ENCODE measurements around the gene FEM1B.

FEM1B gene

DNA sequence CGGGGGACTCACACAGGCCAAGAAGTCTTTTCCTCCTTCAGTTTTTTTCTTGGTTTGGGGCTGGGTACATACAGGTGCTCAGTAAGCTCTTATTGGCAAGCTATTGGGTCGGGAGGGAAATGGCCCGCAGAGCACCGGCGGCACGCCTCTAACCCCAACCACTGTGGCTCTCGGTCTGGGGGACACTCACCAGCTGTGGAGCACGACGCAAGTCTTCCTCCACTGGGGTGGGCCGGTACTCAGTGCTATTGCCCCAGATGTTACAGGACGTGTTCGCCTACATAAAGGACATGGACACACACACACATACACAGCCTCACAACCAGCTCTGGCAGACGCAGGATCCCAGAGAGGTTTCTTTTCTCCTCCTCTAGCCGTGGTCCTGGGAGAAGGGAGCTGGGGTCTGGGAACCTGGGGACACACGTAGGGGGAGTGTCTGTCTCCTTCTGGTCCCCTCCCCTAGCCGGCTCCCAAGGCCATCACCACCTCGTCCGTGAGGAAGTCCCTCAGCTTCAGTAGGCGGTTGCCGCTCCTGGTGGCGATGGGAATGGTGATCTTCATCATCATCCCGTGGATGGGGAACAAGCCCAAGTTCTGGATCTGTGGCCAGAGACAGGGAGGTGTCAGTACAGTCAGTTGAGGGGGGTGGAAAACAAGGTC is 33.4 kb downstream of the FEM1B start:
- no peak for FAIRE-seq

DNA sequence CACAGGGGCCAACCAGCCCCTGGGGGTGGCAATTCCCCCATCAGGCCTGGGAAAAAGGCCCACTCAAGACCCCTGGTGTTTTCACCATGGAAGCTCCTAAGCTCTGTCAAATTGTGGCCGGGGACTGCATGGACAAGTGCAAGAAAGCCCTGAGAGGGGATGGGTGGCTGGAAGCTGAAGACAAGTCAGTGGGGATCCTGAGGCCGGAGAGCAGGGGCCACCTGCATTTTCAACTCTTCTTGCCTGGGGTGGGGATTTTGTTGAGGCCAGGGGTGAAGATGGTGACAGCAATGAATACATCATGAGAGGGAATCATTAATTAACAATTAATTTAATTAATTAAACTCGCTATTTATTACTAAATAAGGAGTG is 33.9 kb downstream of the FEM1B start:
- FAIRE-seq: no peak

DNA sequence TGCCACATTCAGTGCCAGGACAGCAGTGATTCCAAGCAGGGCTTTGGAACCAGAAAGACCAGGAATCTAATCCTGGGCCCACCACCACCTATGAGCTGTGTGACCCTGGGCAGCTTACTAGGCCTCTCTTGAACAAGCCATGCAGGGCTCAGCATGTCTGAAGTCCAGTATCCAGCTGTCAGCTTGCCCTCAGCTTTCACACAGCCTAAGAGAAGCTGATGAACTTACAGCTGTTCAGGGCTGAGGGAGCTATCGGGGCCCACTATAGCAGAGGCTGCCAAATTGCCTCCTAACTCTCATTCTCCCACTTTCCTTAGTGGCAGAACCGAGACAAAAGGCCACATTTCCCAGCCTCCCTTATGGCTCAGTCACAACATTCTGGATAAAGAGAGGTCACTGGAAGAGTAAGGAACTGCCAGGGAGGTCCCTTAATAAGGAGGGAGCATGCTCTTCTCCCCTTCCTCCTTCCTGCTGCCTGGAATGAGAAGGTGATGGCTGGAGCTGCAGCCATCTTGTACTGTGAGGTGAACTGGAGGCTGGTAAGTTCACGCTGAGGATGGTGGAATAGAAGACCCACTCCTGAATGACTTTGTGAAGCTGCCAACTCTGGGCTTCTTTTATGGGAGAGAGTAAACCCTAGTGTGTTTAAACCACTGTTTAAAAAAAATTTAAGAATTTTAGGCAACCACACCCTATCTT is 34.5 kb downstream of the FEM1B start:
- FAIRE-seq: no peak

DNA sequence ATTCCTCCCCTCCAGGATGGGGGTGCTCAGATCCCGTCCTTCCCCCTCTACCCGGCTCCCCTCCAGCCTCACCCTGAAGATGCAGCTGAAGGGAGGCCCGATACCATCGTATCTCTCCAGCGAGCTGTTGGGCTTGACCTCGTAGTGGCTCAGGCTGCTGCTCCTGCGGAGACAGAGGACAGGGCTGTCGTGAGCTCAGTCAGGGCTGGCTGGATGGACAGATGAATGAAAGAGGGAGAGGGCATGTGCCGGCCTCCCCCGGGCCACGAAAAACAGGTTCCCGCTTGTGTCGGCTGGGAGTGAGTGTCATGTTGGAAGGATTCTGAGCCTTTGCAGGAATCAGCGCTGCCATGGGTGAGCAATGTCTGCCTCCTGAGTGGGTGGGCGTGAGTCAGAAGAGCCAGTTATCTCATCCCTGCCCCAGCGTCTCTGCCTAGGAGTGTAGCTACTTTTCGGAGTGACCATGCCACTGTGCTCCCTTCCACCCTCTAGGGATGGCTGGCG is 35.2 kb downstream of the FEM1B start:
- no peak for FAIRE-seq

DNA sequence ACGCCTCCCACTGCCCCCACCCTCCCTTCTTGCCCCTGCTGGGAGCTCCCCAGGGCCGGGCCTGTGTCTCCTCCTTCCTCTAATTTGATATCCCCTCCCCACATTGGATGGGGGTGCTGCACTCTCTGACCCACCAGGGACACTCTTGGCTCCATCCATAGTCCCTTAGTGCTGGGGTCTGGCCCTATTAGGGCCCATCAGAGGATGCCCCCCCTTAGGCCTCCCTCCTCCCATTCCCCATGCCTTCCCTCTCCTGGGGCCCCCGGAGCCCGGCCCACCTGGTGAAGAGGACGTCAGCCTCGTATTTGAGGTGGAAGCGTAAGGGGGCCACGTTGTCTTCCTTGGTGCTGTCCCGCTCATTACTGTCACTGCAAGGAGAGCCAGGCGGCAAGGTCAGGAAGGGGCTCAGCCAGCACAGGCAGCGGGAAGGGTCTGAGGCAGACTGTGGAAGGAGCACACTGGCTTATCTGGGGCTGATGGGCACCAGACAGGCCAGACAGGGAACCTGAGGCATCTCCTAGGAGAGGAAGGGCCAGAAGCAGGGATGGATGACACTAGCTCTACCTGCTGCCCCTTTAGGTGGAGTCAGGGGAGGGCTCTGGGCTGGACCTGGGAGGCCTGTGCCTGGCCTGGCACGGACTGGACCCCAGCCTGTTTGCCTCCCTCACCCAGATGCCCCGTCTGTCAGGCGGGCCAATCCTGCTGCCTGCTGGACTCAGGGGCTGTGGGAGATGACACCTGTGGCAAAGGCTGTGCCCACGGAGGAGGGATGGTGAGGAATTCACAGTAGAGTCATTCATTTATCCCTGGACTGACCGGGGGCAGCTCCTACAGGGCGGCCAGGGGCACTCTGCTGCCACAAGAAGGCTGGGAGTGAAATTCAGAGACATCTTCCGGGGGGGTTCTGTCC is 36.2 kb downstream of the FEM1B start:
- FAIRE-seq: no peak

DNA sequence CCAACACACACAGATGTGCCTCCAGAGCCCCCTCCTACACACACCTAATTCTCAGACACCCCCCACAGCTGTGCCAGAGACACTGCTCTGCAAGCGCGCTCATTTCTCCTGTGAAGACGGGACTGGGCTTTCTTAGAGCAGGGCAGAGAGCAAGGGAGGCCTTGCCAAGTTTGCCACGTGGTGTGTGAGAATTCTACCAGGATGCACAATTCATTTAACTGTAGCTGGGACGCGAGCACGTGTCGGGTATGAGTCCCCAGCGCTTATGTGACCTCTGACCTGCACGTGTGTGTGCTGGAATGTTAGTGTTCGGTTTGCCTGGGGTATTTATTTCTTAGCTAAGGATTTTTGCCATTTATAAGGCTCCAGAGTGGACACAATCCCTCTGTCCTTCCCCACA is 37.0 kb downstream of the FEM1B start:
- FAIRE-seq: no peak

DNA sequence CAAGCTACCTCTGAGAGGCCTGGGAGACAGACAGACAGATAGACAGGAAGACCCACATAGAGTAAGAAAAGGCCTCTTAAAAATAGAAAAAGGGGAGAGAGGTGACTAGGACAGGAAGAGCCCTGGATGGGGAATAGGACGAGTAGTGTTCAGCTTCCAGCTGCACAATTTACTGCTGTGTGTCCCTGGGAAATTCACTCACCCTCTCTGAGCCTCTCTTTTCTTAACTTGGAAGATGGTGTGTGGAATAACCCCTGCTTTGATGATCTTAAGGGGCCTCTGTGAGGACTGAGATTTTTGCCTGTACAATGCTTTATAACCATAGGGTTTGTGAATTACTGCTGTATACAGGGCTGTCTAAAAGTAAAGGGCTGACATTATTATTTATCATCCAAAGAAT is 37.5 kb downstream of the FEM1B start:
- FAIRE-seq: no peak

DNA sequence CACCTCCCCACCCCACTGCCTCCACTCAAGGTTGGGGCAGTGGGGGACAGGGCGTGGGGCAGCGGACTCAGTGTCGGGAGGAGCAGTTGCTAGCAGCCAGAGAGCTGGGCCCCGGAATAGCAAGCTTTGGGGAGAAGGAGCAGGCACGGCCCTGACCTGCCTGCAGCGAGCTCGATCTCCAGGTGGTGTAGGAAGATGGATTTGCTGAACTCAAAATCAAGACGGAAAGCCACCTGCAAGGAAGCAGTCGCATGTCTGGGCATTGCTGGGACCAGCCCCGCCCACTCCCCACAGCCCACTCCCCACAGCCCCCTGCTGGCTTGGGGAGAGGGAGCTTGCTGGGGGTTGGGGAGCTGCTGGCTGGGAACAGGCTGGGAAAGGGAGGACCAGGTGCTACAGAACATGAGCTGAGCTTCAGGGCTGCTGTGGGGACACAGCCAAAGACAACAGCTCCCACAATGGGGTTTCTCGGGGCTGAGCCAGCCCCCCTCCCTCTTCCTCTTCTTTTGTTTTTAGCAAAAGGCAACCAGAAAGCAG is 38.0 kb downstream of the FEM1B start:
- no peak for FAIRE-seq

DNA sequence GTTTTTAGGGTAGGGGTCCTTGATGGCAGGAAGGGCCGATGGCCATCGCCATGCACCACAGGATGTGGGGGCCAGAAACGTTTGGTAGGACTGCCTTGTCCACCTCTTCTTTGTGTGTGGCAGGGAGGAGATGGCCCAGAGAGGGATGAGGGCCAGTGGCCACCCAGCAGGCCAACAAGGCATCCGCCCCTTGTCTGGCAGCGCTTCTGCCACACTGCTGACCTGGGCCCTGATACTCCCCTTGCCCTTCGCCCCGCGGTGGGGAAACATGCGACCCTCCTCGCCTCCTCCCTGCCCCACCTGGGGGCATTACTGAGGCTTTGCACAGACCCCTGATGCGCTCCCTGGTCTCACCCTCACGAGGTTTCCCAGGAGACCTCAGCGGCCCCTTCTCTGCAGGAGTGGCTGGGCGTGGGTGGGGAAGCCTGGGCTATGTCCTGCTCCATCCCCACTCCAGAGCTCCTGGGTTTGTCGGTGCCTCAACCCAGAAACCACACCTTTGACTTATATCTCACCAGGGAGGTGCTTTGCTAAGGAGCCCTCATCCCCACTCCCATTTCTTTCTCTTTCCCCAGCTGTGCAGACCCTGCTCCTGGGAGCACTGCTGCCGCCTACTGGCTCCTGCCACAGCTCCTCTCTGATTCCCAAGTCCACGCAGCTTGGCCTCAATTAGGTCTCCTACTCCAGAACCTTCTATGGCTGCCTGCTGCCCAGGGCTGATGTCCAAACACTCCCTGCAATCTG is 38.7 kb downstream of the FEM1B start:
- FAIRE-seq: no peak

DNA sequence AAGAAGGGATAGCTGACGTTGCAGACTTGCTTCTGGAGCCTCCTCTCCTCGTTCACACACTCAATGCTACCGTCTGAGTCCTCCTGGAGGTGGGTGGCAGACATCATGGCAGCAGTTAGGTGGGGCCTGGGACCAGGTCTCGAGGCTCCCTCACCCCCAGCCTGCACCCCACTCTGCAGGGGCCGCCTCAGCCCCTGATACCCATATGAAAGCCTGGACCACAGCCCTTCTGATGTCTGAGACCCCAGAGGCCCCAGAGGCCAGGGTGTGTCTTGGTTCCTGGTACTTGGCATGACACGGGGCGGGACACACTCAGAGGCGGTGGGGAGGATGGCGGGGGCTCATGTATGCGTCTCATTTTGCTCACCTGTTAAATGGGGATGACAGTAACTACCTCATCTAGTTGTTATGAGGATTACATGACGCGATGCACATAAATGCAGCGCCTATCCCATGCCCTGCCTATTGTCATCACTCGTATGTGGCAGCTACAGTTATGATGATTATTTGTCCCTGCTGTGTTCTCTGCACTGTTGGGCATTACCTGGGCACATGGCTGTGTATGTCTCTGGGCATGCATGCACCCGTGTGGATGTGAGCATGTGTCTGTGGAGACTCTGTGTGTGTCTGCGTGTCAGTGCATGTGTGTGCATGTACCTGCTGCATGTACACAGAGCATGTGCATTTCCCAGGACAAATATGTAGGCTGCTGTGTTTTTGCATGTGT is 39.9 kb downstream of the FEM1B start:
- FAIRE-seq: no peak

DNA sequence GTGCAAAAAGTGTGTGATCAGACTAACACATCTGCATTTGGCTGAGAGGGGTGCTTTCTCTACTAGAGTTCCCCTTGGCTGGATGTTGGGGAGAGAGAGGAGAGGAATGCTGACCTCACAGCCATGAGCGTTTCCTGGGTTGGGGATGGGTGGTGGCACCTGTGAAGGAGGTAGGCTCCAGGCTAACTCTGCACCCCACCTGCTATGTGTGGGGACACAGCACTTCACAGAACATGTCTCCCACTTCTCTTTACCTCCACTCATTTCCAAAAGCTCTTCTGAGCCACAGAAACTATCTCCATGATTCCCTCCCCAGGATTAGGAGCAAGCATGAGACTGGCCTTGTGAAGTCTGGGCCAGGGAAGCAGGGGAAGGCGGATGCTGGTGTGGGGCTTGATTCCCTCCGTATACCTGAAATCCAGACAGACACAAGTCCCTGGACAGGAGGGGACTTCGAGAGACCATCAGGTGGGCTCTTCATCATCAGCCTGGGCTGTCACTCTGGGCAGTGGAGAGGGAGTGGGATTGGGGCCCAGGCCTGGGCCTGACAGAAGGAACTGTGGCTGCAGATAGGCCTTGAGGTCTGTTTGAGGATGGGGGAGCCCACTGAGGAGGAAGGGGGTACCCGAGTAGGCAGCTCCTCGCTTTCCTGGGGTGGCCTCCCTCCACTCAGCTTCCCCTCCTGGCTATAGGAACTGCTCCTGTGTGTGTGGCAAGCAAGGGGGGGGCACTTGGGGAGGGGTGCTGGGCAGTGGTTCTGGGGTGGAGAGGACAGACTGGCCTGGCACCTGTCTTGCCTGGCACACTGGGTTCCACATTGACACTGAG is 40.7 kb downstream of the FEM1B start:
- no peak for FAIRE-seq

DNA sequence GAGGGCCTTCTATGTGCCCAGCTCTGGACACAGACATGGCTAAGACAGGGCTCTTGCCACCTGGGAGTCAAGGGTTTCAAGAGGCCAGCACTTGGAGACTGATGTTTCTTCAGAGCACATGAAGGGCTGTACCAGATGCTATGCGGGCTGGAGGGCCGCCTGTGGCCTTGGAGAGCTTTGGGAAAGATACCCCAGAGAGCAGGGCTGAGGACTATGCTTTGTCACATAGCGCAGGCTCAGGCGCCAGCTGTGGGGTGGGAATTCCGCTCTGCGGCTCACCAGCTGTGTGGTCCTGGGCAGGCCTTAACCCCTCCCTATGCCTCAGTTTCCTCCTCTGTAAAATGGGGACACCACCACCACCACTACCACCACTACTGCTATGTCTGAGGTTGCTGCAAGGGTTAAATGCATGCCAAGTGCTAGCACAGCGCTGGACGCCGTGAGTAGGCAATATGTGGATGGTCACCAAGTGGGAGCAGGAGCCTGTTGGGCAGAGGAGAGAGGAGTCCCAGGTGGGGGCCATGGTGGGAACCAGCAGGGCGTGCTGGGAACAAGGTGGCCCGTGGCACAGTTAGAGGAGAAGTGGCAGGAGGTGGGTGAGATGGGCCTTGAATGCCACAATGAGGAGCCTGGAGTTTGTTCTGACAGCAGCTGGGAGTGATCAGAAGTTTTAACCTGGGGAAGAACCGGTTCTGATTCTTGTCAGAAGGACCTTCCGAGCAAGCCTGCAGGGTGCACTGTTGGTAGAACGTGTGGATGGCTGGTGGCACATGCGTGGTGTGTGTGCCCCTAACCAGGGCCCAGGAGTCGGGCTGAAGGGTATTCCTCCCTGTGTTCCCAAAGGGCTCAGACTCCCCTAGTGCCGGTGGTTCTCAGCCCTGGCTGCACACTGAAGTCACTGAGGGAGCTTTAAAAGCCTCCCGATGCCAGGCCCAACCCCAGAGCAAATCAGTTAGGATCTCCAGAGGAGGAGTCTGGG is 41.7 kb downstream of the FEM1B start:
- FAIRE-seq: no peak

DNA sequence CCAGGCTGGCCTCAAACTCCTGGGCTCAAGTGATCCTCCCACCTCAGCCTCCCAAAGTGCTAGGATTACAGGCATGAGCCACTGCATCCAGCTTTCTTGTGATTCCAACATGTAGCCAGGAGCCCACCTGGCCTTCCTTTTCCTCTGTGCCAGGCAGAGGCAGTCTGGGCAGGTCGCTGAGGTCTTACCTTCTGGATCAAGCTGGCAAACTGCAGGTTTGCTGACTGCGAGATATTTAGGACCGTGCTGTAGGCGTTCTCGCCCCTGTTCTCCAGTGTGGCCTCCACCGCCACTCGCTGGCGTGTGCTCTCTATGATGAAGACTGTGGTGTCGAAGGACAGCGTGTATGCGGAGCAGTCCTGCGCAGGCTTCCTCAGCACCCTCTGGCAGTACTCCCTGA is 42.5 kb downstream of the FEM1B start:
- no peak for FAIRE-seq

DNA sequence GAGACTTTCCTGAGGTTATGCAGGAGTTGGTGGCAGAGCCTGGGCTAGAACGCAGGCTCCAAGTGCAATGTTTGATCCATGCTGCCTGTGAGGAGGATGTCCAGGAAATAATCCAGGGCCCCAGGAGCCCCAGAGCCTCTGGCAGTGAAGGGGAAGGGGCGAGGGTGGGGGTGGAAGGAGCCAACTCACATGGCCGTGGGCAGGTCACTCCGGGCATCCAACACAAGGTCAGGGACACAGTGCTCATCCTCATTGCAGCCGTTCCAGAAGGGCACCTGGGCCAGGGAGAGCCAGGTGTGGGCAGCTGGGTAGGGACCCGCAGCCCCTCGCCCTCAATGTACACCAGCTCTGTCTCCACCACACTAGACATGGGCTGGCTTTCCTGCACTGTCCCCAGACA is 43.7 kb downstream of the FEM1B start:
- no peak for FAIRE-seq

DNA sequence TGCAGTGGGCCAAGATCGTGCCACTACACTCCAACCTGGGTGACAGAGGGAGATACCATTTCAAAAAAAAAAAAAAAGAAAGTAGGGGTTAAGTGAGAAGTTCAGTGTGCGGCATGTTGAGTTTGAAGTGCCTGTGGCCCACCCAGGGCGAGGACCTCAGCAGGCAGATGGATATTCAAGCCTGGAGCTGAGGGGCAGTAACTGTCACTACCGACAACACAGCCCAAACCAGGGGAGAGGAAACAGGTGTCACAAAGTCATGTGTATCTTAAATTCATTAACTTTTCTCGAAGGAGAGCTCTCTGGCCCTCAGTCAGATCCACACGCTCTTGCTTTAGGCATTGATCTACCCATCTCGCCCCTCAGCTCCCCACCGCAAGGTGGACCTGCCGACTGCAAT is 45.3 kb downstream of the FEM1B start:
- no peak for FAIRE-seq

DNA sequence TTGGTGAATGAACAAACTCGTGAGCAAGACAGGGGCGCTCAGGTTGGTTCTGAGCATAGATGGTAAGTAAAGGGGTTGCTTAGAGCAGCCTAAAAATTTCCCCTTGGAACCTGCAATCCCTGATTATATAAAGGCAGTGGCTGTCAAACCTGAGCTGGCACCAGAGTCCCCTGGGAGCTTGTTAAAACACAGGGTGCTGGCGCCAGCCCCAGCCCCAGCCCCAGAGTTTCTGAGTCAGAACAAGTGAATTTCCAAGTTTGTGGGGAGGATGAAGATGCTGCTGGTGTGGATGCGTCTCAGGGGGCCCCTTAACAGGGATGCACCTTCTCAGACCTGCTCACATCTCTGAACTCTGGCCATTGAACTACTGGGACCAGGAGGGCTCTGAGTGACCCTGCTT is 48.2 kb downstream of the FEM1B start:
- FAIRE-seq: no peak

DNA sequence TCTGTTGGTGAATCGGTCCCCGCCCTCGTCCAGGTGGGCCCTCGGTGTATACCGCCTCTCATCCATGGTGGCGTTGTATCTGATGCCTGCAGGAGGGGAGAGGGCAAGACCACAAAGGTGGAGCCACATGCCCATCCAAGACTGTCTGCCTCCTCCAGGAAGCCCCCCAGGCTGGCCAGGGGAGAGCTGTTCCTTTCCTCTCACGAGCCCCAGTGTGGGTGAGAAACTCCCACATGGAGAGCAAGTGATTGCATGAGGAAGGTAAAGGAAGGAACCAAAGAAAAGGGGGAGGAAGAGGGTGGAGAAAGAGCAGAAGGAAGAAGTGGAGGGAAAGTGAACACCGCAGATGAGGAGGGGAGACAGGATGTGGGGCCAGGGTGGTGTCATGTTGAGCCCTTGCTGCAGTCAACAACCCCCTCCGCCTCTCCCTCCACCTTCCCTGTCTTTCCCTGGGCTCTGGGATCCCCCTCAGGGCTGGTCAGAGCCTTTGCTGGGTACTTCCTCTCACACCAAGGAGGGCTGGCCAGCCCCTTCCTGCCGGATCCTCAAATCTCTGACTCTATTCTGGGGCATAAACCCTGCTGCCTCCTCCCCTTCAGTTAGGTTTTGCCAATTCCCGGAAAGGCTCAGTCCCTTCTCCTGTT is 49.3 kb downstream of the FEM1B start:
- no peak for FAIRE-seq

DNA sequence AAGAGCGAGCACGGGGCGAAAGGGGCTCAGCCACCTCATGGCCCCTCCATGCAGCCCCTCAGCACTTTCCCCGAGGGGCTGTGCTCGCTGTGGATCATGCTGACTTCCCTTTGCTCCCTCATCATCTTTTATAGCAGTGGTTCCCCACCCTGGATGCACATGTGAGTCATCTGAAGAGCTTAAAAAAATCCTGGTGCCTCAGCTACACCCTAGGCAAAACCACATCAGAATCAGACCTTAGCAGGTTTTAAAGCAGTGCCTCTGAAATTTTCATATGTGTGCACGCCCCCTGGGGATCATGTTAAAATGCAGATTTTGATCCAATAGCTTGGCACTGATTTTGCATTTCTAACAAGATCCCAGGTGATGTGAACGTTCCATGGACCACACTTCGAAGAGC is 50.9 kb downstream of the FEM1B start:
- FAIRE-seq: no peak

DNA sequence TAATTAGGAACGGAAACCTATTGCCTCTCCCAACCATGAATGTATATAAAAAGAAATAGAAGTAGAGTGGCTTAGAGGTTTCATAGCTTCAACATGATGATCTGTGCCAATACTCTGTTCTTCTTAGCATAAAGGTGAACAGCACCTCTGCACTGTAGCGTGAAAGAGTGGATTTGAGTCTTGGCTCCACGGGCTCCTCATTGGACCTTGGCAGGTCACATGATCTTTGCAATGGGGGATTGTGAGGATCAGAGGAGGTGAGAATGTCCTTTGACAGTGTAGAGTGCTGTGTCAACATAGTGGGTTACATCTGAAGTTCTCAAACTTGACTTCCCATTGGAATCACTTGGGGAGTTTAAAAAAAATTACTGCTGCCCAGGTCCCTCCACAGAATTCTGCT is 51.4 kb downstream of the FEM1B start:
- FAIRE-seq: no peak

Measured in A204.1 (cell line).